Loucy (cell line): ENCODE measurements around the gene ACSBG1.

ENCODE experiments used
- EZH2phosphoT487 ChIP-seq: fragments of 200-600 bp; IDR thresholded peaks from 2 replicates; pipeline ENCODE4 v1.6.1; 2018; ENCODE audit warnings: antibody characterized with exemption, mild to moderate bottlenecking, moderate library complexity, borderline replicate concordance
- TF ChIP-seq, protein P1 (sequence below): fragments of 200-600 bp; sonication (generic); conservative IDR thresholded peaks from 2 replicates; pipeline ENCODE4 v1.5.1; 2014; ENCODE audit warnings: mild to moderate bottlenecking, antibody characterized with exemption, low read length

DNA sequence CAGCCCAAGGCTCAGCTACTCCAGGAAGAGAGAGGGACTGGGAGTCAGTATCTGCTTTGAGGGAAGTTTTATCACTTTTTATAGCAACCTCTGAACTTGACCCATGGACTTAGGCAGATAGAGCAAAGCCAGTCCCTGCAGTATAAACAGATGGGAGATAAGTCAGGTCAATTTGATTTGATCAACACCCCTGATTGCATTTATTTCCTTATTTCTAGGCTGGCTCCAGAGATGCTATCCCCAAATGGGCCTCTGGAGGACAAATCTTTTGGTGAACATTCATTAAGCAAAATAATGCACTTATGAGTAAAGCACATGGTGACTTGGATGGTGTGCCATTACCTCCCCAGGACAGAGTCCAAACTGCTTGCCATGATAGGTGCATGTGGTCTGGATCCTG lies 94.1 kb downstream of the ACSBG1 start:
- no peak for TF ChIP-seq EZH2phosphoT487
- TF ChIP-seq, protein P1, sequence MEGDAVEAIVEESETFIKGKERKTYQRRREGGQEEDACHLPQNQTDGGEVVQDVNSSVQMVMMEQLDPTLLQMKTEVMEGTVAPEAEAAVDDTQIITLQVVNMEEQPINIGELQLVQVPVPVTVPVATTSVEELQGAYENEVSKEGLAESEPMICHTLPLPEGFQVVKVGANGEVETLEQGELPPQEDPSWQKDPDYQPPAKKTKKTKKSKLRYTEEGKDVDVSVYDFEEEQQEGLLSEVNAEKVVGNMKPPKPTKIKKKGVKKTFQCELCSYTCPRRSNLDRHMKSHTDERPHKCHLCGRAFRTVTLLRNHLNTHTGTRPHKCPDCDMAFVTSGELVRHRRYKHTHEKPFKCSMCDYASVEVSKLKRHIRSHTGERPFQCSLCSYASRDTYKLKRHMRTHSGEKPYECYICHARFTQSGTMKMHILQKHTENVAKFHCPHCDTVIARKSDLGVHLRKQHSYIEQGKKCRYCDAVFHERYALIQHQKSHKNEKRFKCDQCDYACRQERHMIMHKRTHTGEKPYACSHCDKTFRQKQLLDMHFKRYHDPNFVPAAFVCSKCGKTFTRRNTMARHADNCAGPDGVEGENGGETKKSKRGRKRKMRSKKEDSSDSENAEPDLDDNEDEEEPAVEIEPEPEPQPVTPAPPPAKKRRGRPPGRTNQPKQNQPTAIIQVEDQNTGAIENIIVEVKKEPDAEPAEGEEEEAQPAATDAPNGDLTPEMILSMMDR: no peak
